HepG2 (cell line): Measurements from ENCODE around the gene GRIP2. TPM values are rescaled to one million over a fixed set of nuclear protein-coding genes. Genes with fewer than 3 reads are reported as not detected.

ENCODE experiments used
- ATAC-seq: fragments of 200-7000 bp; cut with Tn5 transposase; 3 replicates; pipeline ENCODE4 v1.9.1; 2020; ENCODE audit warnings: mild to moderate bottlenecking, moderate library complexity
- BruUV-seq: library from RNA; stranded (reverse); fragments of 400-500 nt; replicated peaks from 2 replicates; lab custom pipeline; 2021; lab: Mats Ljungman, UMichigan
- CTCF ChIA-PET: fragments of 300-600 bp; formaldehyde crosslinking; extraction: SDS; loops from one replicate; lab custom pipeline; 2021; ENCODE audit warnings: low total read pairs, inconsistent platforms, low intra/inter-chr PET ratio; lab: Yijun Ruan, JAX
- POLR2A ChIA-PET: fragments of 350-600 bp; sonication (Branson Sonifier 250); formaldehyde crosslinking; loops from one replicate; lab custom pipeline; 2020; ENCODE audit warnings: antibody characterized with exemption, inconsistent platforms; lab: Yijun Ruan, JAX
- DNase-seq: peaks from one replicate; pipeline ENCODE4 v3.0.0-alpha.2; 2015; ENCODE audit warnings: low spot score
- FAIRE-seq: peaks from 3 replicates; lab custom pipeline; 2011; peaks lifted over from hg19 to GRCh38; lab: Jason Lieb, UNC
- H2AFZ ChIP-seq: one replicate; pipeline ENCODE4 v1.6.1; 2011; ENCODE audit warnings: low read length, inconsistent platforms
- H3K27ac ChIP-seq: fragments of 300-600 bp; 3 replicates; pipeline ENCODE4 v1.8.0; 2011; ENCODE audit warnings: mixed run types, mild to moderate bottlenecking, mixed read lengths, low read length, inconsistent platforms; ENCODE audit not compliant: insufficient read depth; ENCODE audit errors: extremely low read length
- H3K27me3 ChIP-seq, 2 experiments: fragments of 200-600 bp in 1 of 2; 2 replicates in 1 of 2; 3 replicates in 1 of 2; pipeline versions ENCODE4 v1.6.0 to v1.8.0; 2011; ENCODE audit warnings: low read length in 2 of 2, mild to moderate bottlenecking in 2 of 2, moderate library complexity in 2 of 2, inconsistent platforms in 1 of 2; ENCODE audit not compliant: insufficient read depth in 2 of 2, control insufficient read depth in 1 of 2
- H3K36me3 ChIP-seq, 2 experiments: fragments of 200-600 bp in 1 of 2; replicated peaks in 1 of 2; 2 replicates in 1 of 2; 3 replicates in 1 of 2; pipeline versions ENCODE4 v1.5.1 to v1.8.0; 2011; ENCODE audit warnings: low read length in 2 of 2, inconsistent platforms in 1 of 2; ENCODE audit not compliant: insufficient read depth in 2 of 2, control insufficient read depth in 1 of 2
- H3K4me1 ChIP-seq: 2 replicates; pipeline ENCODE4 v1.5.1; 2012; ENCODE audit warnings: low read length, inconsistent platforms; ENCODE audit not compliant: insufficient read depth
- H3K4me2 ChIP-seq: 2 replicates; pipeline ENCODE4 v1.6.0; 2011; ENCODE audit warnings: low read depth, low read length, inconsistent platforms
- H3K4me3 ChIP-seq, 3 experiments: fragments of 200-600 bp in 1 of 3; sonication (generic), shearing (Covaris generic) in 1 of 3; replicated peaks in 1 of 3; 2 replicates each; pipeline ENCODE4 v1.5.1; 2011 to 2016; ENCODE audit warnings: low read length in 3 of 3, inconsistent platforms in 2 of 3, low read depth in 2 of 3, mild to moderate bottlenecking in 2 of 3, control low read depth in 1 of 3, mixed read lengths in 1 of 3; ENCODE audit not compliant: insufficient read depth in 1 of 3
- H3K79me2 ChIP-seq: one replicate; pipeline ENCODE4 v1.6.1; 2011; ENCODE audit warnings: low read length, inconsistent platforms; ENCODE audit not compliant: insufficient read depth
- H3K9ac ChIP-seq: 2 replicates; pipeline ENCODE4 v1.6.0; 2011; ENCODE audit warnings: mild to moderate bottlenecking, low read depth, low read length, inconsistent platforms; ENCODE audit not compliant: insufficient read depth
- H3K9me3 ChIP-seq: 2 replicates; pipeline ENCODE4 v1.5.1; 2012; ENCODE audit warnings: mild to moderate bottlenecking, low read length
- H4K20me1 ChIP-seq: 2 replicates; pipeline ENCODE4 v1.6.0; 2011; ENCODE audit warnings: inconsistent platforms, mild to moderate bottlenecking, low read length, moderate library complexity; ENCODE audit not compliant: insufficient read depth
- LBX2 ChIP-seq: sonication (generic); formaldehyde crosslinking; IDR thresholded peaks from 2 replicates; pipeline ENCODE4 v1.5.0; 2020; ENCODE audit warnings: missing genetic modification reagents, mild to moderate bottlenecking, borderline replicate concordance
- MTF2 ChIP-seq: sonication (generic); formaldehyde crosslinking; IDR thresholded peaks from 2 replicates; pipeline ENCODE4 v1.5.0; 2020; ENCODE audit warnings: missing genetic modification reagents, borderline replicate concordance
- MXI1 ChIP-seq: IDR thresholded peaks from 3 replicates; pipeline ENCODE4 v1.6.1; 2012; ENCODE audit warnings: low read depth, low read length, inconsistent platforms, borderline replicate concordance
- SCMH1 ChIP-seq: sonication (generic); formaldehyde crosslinking; IDR thresholded peaks from 2 replicates; pipeline ENCODE4 v1.9.0; 2021; ENCODE audit warnings: missing genetic modification reagents, mild to moderate bottlenecking, borderline replicate concordance
- ZNF280B ChIP-seq: sonication (generic); formaldehyde crosslinking; IDR thresholded peaks from 2 replicates; pipeline ENCODE4 v1.5.0; 2020; ENCODE audit warnings: missing genetic modification reagents, mild to moderate bottlenecking, borderline replicate concordance
- ZNF317 ChIP-seq: sonication (generic); formaldehyde crosslinking; IDR thresholded peaks from 2 replicates; pipeline ENCODE4 v1.5.0; 2020; ENCODE audit warnings: mild to moderate bottlenecking, missing genetic modification reagents
- ZNF562 ChIP-seq: sonication (generic); formaldehyde crosslinking; IDR thresholded peaks from 2 replicates; pipeline ENCODE4 v1.8.0; 2022; ENCODE audit warnings: missing genetic modification reagents, borderline replicate concordance
- ZNF570 ChIP-seq: sonication (generic); formaldehyde crosslinking; IDR thresholded peaks from 2 replicates; pipeline ENCODE4 v1.4.0; 2020; ENCODE audit warnings: mild to moderate bottlenecking, missing genetic modification reagents, borderline replicate concordance
- ZNF710 ChIP-seq: sonication (generic); formaldehyde crosslinking; IDR thresholded peaks from 2 replicates; pipeline ENCODE4 v1.5.0; 2020; ENCODE audit warnings: mild to moderate bottlenecking, missing genetic modification reagents, borderline replicate concordance
- ZSCAN22 ChIP-seq: sonication (generic); formaldehyde crosslinking; IDR thresholded peaks from 2 replicates; pipeline ENCODE4 v1.4.0; 2020; ENCODE audit warnings: mild to moderate bottlenecking, missing genetic modification reagents
- WGBS: methylation state at CpG from one replicate; pipeline ENCODE4 v1.1.6; 2017; ENCODE audit warnings: low lambda C conversion rate; 5-methylcytosine and 5-hydroxymethylcytosine counted together
- in situ Hi-C: cut with HindIII; loops from 2 replicates; pipeline ENCODE4 v1.10.0; 2017; ENCODE audit warnings: low pct_unique_long_range_greater_than_20kb; ENCODE audit not compliant: extremely low pct_ligation_motif_present
- intact Hi-C: fragments of 100-400 bp; cut with micrococcal nuclease; formaldehyde crosslinking; loops from one replicate; pipeline ENCODE4 v1.10.0; 2022; ENCODE audit not compliant: unreplicated experiment
- polyA plus RNA-seq, 8 experiments: library from polyadenylated mRNA; depleted of rRNA in 3 of 8; stranded (reverse) in 7 of 8; unstranded in 1 of 8; fragments of >200 nt; fragmentation: Illumina TruSeq in 4 of 8; extraction: Trizol in 4 of 8; gene quantifications; 2 replicates each; pipeline versions ENCODE4 v1.2.1 to v1.2.3, GENCODE V29; 2011 to 2016; ENCODE audit warnings: low read depth in 4 of 8, missing spikeins in 1 of 8, mixed read lengths in 1 of 8; ENCODE audit not compliant: insufficient read depth in 1 of 8
- total RNA-seq, 5 experiments: library from RNA; depleted of rRNA; stranded (reverse); fragments of >200 nt; fragmentation: Illumina TruSeq; extraction: Trizol; gene quantifications; 2 replicates each; pipeline ENCODE4 v1.2.3, GENCODE V29; 2016; ENCODE audit warnings: low read depth in 1 of 5

Gene GRIP2
- total and polyA plus RNA-seq, 2 of the 13 experiments (the other 11 are each of a cell fraction or from before 2014, with no cell fraction given): 0.11 to 0.24 TPM

GRCh38 chr3:14518432-14518802 is 21.7 kb downstream of the GRIP2 start:
- CTCF ChIA-PET: no interaction called here
- Histone ChIP-seq H3K27me3 (peaks cover 4 to 14% of the 10 kb centered on the region in 2 experiments; a peak in 3 of 5 replicates), H3K27ac (no peak overlapping the region), H3K4me2 (no peak overlapping the region), H3K4me1 (no peaks in the 10 kb centered on the region), H3K4me3 (no peak overlapping the region), H3K36me3 (no peaks in the 10 kb centered on the region), H3K9me3 (no peaks in the 10 kb centered on the region), H2AFZ (no peak overlapping the region), H3K9ac (no peak overlapping the region), H3K79me2 (no peaks in the 10 kb centered on the region), H4K20me1 (no peaks in the 10 kb centered on the region)
- in situ Hi-C loops: no loop called here
- TF ChIP-seq ZNF570: no peak
- TF ChIP-seq SCMH1: no peak
- no peak for TF ChIP-seq LBX2 (CRISPR knock-in tag)
- no peak for TF ChIP-seq MTF2 (CRISPR knock-in tag)
- no peak for TF ChIP-seq ZNF562 (CRISPR knock-in tag)
- TF ChIP-seq MXI1: no peak
- no peak for TF ChIP-seq ZNF280B
- no peak for TF ChIP-seq ZNF710 (CRISPR knock-in tag)
- TF ChIP-seq ZNF317 (CRISPR knock-in tag): no peak
- TF ChIP-seq ZSCAN22 (CRISPR knock-in tag): no peak
- WGBS: 42% methylated on average over 7 of the region's 7 CpGs
- ATAC-seq: no peak
- no peak for FAIRE-seq
- intact Hi-C loops: no loop called here
- DNase-seq: no peak
- POLR2A ChIA-PET: no interaction called here
- BruUV-seq: no TSS peak
